Heart left ventricle (tissue), 16 donors: Measurements from ENCODE around the gene ZBTB7C. TPM values are rescaled to one million over a fixed set of nuclear protein-coding genes. Genes with fewer than 3 reads are reported as not detected.

Experiments used
- ATAC-seq, 4 donors: fragments of 200-7000 bp; cut with Tn5 transposase; one replicate each; pipeline ENCODE4 v1.9.1; 2020 to 2022; ENCODE audit warnings: moderate library complexity in 4 of 4, mild to moderate bottlenecking in 3 of 4, moderate number of reproducible peaks in 1 of 4
- DNase-seq, 5 donors: peaks; one replicate each; pipeline ENCODE4 v3.0.0-alpha.2; 2020
- H3K27ac ChIP-seq, 12 donors: fragments of 200-600 bp; sonication (generic) in 4 of 12; one replicate each; pipeline versions ENCODE4 v1.5.0 to v1.8.0; 2016 to 2022; ENCODE audit warnings: mild to moderate bottlenecking in 2 of 12
- H3K27me3 ChIP-seq, 9 donors: fragments of 200-600 bp; sonication (generic) in 2 of 9; one replicate each; pipeline versions ENCODE4 v1.5.1 to v1.8.0; 2016 to 2022; ENCODE audit warnings: mild to moderate bottlenecking in 3 of 9
- H3K36me3 ChIP-seq, 9 donors: fragments of 200-600 bp; sonication (generic) in 2 of 9; one replicate each; pipeline versions ENCODE4 v1.5.0 to v1.8.0; 2018 to 2022; ENCODE audit warnings: mild to moderate bottlenecking in 2 of 9
- H3K4me1 ChIP-seq, 12 donors: fragments of 200-600 bp; sonication (generic) in 4 of 12; one replicate each; pipeline versions ENCODE4 v1.5.0 to v1.8.0; 2016 to 2022; ENCODE audit warnings: mild to moderate bottlenecking in 3 of 12
- H3K4me3 ChIP-seq, 12 donors: fragments of 200-600 bp; sonication (generic) in 4 of 12; one replicate each; pipeline versions ENCODE4 v1.5.0 to v1.8.0; 2017 to 2022; ENCODE audit warnings: mild to moderate bottlenecking in 9 of 12, moderate library complexity in 4 of 12
- H3K9me3 ChIP-seq, 12 donors: fragments of 200-600 bp; sonication (generic) in 4 of 12; one replicate each; pipeline versions ENCODE4 v1.5.0 to v1.8.0; 2016 to 2022; ENCODE audit warnings: mild to moderate bottlenecking in 1 of 12
- POLR2A ChIP-seq, 2 donors: fragments of 450-650 bp; IDR thresholded peaks; one replicate each; pipeline ENCODE4 v1.6.1; 2017; ENCODE audit warnings: antibody characterized with exemption in 2 of 2, mild to moderate bottlenecking in 2 of 2, moderate library complexity in 2 of 2
- WGBS, 4 donors: extraction: QIAGEN DNeasy Blood & Tissue Kit in 2 of 4; methylation state at CpG; one replicate each; pipeline versions ENCODE4 v1.1.5 to v1.1.7; 2013 to 2018; 5-methylcytosine and 5-hydroxymethylcytosine counted together
- intact Hi-C, 10 donors: fragments of 100-400 bp; cut with DNase I; formaldehyde crosslinking; loops; one replicate each; pipeline versions ENCODE4 v1.11.1 to v1.14.2; 2022
- polyA plus RNA-seq, 2 donors: library from polyadenylated mRNA; stranded (reverse); fragments of 200-250 nt; gene quantifications; one replicate each; pipeline ENCODE4 v1.2.3, GENCODE V29; 2013
- total RNA-seq, 9 donors: library from RNA; depleted of rRNA in 2 of 9; stranded (reverse); fragments of >200 nt in 2 of 9; fragmentation: NEBNext Ultra II Directional in 3 of 9; extraction: Animal tissue kit (Norgen Biotek cat#: 25700) in 3 of 9; gene quantifications; one replicate each; pipeline versions ENCODE4 v1.1.0 to v1.2.4, GENCODE V29; 2016 to 2023
- TF ChIP-seq, protein P1 (sequence below), 12 donors: fragments of 200-600 bp; sonication (generic) in 4 of 12; IDR thresholded peaks; one replicate each; pipeline versions ENCODE4 v1.5.0 to v1.8.0; 2018 to 2022; ENCODE audit warnings: antibody characterized with exemption in 12 of 12, mild to moderate bottlenecking in 5 of 12
- donor health status: ischemic (EF 13 %, LVEDD 7.1; RV severe dilation, severe dysfunction).
- donor health status: healthy with polysubstance abuse.
- donor health status: DM: no; HTN: yes; CAD: no.
- donor health status: DM: no; HTN: no; CAD: no.
- donor health status: ischemic (EF 25% LVEDD 6.9; RV normal size, moderate dysfunction).
- donor health status: ischemic (EF 25% LVEDD 5.7; RV mildly dilated, moderate dysfunction).
- donor health status: healthy.
- donor health status: DM: yes; HTN: yes; CAD: no.
- donor health status: ischemic (EF 35%, LVEDD 5.7; RV mildly dilated, moderate dysfunction).
- donor health status: nonischemic (EF 11% LVEDD 7.7; RV severe dilation, severe dysfunction).
- donor health status: DM: yes; HTN: yes; CAD: no.
- donor health status: PGD.
- donor health status: ischemic (EF 29% LVEDD 5.4; RV normal size, mild dysfunction).
- donor health status: nonischemic (EF 23%, LVEDD 6.1; RV moderate dilation, normal function).

Gene ZBTB7C
- total and polyA plus RNA-seq, 11 donors, result 0.68 to 7.5 (median 2.3) TPM

DNA sequence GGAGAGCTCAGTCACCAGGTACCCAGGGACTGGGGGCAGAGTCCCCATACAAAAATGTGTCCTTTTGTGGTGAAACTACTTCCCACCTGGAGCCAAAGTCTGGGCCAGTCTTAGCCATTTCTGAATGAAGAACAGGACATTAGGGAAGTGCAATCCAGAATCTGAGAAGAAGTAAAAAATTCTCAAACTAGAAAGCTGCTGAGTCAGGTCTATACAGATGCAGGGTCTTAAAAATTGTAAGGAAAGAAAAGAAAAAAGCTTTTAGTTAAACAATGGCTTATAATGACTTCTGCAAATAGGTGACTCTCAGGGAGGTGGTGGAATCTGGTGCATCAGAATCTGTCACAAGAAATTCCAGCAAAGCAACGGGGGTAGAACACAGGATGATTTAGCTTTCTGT, 13.5 kb downstream of the ZBTB7C start:
- Histone ChIP-seq H3K36me3 (no peaks in the 10 kb centered on the region), H3K27ac (no peak overlapping the region), H3K4me3 (no peak overlapping the region), H3K9me3 (no peaks in the 10 kb centered on the region), H3K4me1 (peaks cover 0 to 58% (median 7%) of the 10 kb centered on the region in 12 donors), H3K27me3 (no peaks in the 10 kb centered on the region)
- intact Hi-C loops, result no loop called here
- 82 to 98% (median 91%) methylated on average over 1 of the region's 1 CpG for WGBS, 4 donors
- DNase-seq, result no peak
- no peak for TF ChIP-seq POLR2A (IDR thresholded peaks at IDR 0.05)
- TF ChIP-seq, protein P1, sequence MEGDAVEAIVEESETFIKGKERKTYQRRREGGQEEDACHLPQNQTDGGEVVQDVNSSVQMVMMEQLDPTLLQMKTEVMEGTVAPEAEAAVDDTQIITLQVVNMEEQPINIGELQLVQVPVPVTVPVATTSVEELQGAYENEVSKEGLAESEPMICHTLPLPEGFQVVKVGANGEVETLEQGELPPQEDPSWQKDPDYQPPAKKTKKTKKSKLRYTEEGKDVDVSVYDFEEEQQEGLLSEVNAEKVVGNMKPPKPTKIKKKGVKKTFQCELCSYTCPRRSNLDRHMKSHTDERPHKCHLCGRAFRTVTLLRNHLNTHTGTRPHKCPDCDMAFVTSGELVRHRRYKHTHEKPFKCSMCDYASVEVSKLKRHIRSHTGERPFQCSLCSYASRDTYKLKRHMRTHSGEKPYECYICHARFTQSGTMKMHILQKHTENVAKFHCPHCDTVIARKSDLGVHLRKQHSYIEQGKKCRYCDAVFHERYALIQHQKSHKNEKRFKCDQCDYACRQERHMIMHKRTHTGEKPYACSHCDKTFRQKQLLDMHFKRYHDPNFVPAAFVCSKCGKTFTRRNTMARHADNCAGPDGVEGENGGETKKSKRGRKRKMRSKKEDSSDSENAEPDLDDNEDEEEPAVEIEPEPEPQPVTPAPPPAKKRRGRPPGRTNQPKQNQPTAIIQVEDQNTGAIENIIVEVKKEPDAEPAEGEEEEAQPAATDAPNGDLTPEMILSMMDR (IDR thresholded peaks at IDR 0.05), result no peak
- no peak for ATAC-seq

DNA sequence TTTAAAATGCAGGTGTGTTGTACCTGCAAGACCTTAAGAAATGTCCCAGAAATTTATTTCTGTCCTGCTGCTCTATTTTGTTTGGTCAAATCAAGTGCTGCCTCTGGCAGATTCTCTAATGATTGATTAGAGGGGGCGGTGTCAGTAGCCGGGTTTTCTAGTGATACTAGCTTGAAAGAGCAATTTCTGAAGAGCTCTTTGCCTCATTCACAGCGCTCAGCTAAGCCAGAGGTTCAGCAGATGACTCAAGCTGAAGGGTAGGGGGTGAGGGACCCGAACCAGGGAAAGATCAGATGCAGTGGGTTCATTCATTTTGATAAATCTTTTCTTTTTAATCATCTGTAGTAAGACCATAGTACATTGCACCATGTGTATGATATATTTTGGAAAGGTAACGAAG, 15.0 kb downstream of the ZBTB7C start:
- no peak for DNase-seq
- TF ChIP-seq POLR2A (IDR thresholded peaks at IDR 0.05), result no peak
- TF ChIP-seq, protein P1 (IDR thresholded peaks at IDR 0.05), result no peak
- no peak for ATAC-seq
- Histone ChIP-seq H3K36me3 (no peaks in the 10 kb centered on the region), H3K9me3 (no peaks in the 10 kb centered on the region), H3K4me1 (peaks cover 0 to 53% (median 6%) of the 10 kb centered on the region in 12 donors), H3K4me3 (no peak overlapping the region), H3K27ac (no peak overlapping the region), H3K27me3 (no peaks in the 10 kb centered on the region)
- 88 to 95% (median 91%) methylated on average over 5 of the region's 5 CpGs for WGBS, 4 donors
- intact Hi-C loops, result no loop called here

DNA sequence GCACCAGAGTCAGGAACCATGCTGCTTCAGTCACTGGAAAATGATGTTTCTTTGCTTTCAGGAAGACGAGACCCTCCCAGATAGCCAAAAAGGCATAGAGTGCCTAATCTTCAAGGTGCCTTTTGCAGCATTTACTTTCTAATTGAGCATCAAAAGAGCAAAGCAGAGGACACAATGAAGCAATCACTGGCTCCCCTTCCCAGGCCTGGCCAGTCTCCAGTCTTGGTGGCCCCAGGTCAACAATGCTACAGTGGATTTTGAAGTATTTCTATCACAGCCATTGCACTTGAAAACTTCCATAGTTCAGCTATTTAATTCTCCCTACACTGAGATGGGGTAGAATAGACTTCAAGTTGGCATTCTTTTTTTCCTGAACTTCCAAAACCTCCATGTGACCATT, 15.4 kb downstream of the ZBTB7C start:
- H3K9me3 ChIP-seq, result no peaks in the 10 kb centered on the region
- TF ChIP-seq, protein P1 (IDR thresholded peaks at IDR 0.05), result no peak
- no peak for TF ChIP-seq POLR2A (IDR thresholded peaks at IDR 0.05)
- no peaks in the 10 kb centered on the region for H3K27me3 ChIP-seq
- no peak overlapping the region for H3K27ac ChIP-seq
- intact Hi-C loops, result no loop called here
- ATAC-seq, result no peak
- H3K4me1 ChIP-seq, result peaks cover 0 to 53% (median 6%) of the 10 kb centered on the region in 12 donors
- DNase-seq, result no peak
- no peak overlapping the region for H3K4me3 ChIP-seq
- H3K36me3 ChIP-seq, result no peaks in the 10 kb centered on the region
- WGBS, 4 donors, result 85 to 100% (median 97%) methylated on average over 1 of the region's 1 CpG

DNA sequence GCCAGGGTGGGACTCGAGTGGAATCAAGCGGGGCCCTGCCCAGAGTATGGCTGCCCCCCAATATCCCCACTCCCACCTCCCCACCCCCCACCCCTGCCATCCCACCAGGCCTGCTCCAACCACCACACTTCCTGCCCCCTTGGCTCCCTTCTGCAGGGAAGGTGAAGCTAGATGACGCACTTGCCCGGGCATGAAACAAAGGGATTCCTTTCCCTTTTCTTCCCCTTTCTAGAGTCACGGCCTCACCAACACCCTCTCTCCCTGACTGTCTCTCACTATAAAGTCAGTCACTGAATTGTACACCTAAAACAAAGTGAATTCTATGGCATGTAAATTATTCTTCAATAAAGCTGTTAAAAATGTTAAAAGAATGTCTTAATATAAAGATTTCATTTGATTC, 16.0 kb downstream of the ZBTB7C start:
- ATAC-seq, result no peak
- TF ChIP-seq, protein P1 (IDR thresholded peaks at IDR 0.05), result no peak
- TF ChIP-seq POLR2A (IDR thresholded peaks at IDR 0.05), result no peak
- H3K4me1 ChIP-seq, result peaks cover 0 to 50% (median 6%) of the 10 kb centered on the region in 12 donors
- intact Hi-C loops, result no loop called here
- no peak for DNase-seq
- H3K4me3 ChIP-seq, result no peak overlapping the region
- 83 to 95% (median 88%) methylated on average over 5 of the region's 5 CpGs for WGBS, 4 donors
- no peak overlapping the region for H3K27ac ChIP-seq
- H3K9me3 ChIP-seq, result no peaks in the 10 kb centered on the region
- H3K27me3 ChIP-seq, result no peaks in the 10 kb centered on the region
- H3K36me3 ChIP-seq, result no peaks in the 10 kb centered on the region
